ENCODE data around the gene HIGD1B.

The HIGD1B gene

GRCh38 chr17:44878627-44879221 lies 31.0 kb downstream of the HIGD1B start:
- DNase-seq (ENCODE audit: low read depth in 2 of 2), result no peak

GRCh38 chr17:44879376-44879775 lies 31.7 kb downstream of the HIGD1B start:
- DNase-seq (ENCODE audit: low read depth in 2 of 2), result no peak

GRCh38 chr17:44880062-44880461 lies 32.4 kb downstream of the HIGD1B start:
- DNase-seq (ENCODE audit: low read depth in 2 of 2), result no peak

GRCh38 chr17:44881145-44881544 lies 33.5 kb downstream of the HIGD1B start:
- no peak for DNase-seq (ENCODE audit: low read depth in 2 of 2)

GRCh38 chr17:44884941-44885340 lies 37.3 kb downstream of the HIGD1B start:
- DNase-seq (ENCODE audit: low read depth in 2 of 2), result no peak

- no peak for DNase-seq (ENCODE audit: low read depth in 2 of 2)
Observed at GRCh38 chr17:44887016-44887415, 39.3 kb downstream of the HIGD1B start.

GRCh38 chr17:44887971-44888954 lies 40.6 kb downstream of the HIGD1B start:
- DNase-seq (ENCODE audit: low read depth in 2 of 2), result no peak

GRCh38 chr17:44889003-44889402 lies 41.3 kb downstream of the HIGD1B start:
- DNase-seq (ENCODE audit: low read depth in 2 of 2), result no peak

- DNase-seq (ENCODE audit: low read depth in 2 of 2), result no peak
Observed at GRCh38 chr17:44892250-44892649, 44.6 kb downstream of the HIGD1B start.

GRCh38 chr17:44894642-44895041 lies 47.0 kb downstream of the HIGD1B start:
- no peak for DNase-seq (ENCODE audit: low read depth in 2 of 2)

- no peak for DNase-seq (ENCODE audit: low read depth in 2 of 2)
Observed at GRCh38 chr17:44898768-44899073, 51.0 kb downstream of the HIGD1B start.

- DNase-seq (ENCODE audit: low read depth in 2 of 2), result peak; percentile 85 to 87
Observed at GRCh38 chr17:44899074-44899782, 51.5 kb downstream of the HIGD1B start, which contains the start of gene EFTUD2. TSS of gene EFTUD2 (minus strand) at chr17:44899445. CDS start at chr17:44894521, 4,924 bp downstream.
